ENCODE data around the gene GNB5. TPM values are rescaled to one million over a fixed set of nuclear protein-coding genes. Genes with fewer than 3 reads are reported as not detected.

Gene GNB5
- total RNA-seq, 1 donor from 2014 or later, result 22.3 TPM

GRCh38 chr15:52193321-52193720 is 2.1 kb upstream of the GNB5 start:
- Mint-ChIP-seq H3K27ac (no peak overlapping the region), H3K4me3 (no peak overlapping the region), H3K9me3 (no peaks in the 10 kb centered on the region), H3K36me3 (peaks cover under 1% of the 10 kb centered on the region), H3K27me3 (ENCODE audit: low read depth) (no peaks in the 10 kb centered on the region), H3K4me1 (no peaks in the 10 kb centered on the region)
- TF ChIP-seq CTCF (IDR thresholded peaks at IDR 0.05; ENCODE audit: unreplicated experiment), result no peak
- DNase-seq (ENCODE audit: low spot score in 2 of 2, unreplicated experiment in 2 of 2), result no peak

- DNase-seq (ENCODE audit: low spot score in 2 of 2, unreplicated experiment in 2 of 2), result no peak
- H3K27ac Mint-ChIP-seq, result no peak overlapping the region
- H3K4me1 Mint-ChIP-seq, result peaks cover 2% of the 10 kb centered on the region
- H3K27me3 Mint-ChIP-seq (ENCODE audit: low read depth), result peaks cover 4% of the 10 kb centered on the region
- no peaks in the 10 kb centered on the region for H3K9me3 Mint-ChIP-seq
- no peaks in the 10 kb centered on the region for H3K36me3 Mint-ChIP-seq
- no peak for TF ChIP-seq CTCF (IDR thresholded peaks at IDR 0.05; ENCODE audit: unreplicated experiment)
- H3K4me3 Mint-ChIP-seq, result no peak overlapping the region
Observed at GRCh38 chr15:52186651-52187486, 4.3 kb downstream of the GNB5 start.

- H3K9me3 Mint-ChIP-seq, result no peaks in the 10 kb centered on the region
- no peak for DNase-seq (ENCODE audit: low spot score in 2 of 2, unreplicated experiment in 2 of 2)
- peaks cover 13% of the 10 kb centered on the region for H3K27me3 Mint-ChIP-seq (ENCODE audit: low read depth)
- H3K36me3 Mint-ChIP-seq, result no peaks in the 10 kb centered on the region
- no peak for TF ChIP-seq CTCF (IDR thresholded peaks at IDR 0.05; ENCODE audit: unreplicated experiment)
- no peak overlapping the region for H3K4me3 Mint-ChIP-seq
- H3K27ac Mint-ChIP-seq, result no peak overlapping the region
- H3K4me1 Mint-ChIP-seq, result peaks cover 2% of the 10 kb centered on the region
Observed at GRCh38 chr15:52185151-52185561, 6.0 kb downstream of the GNB5 start.

- Mint-ChIP-seq H3K27ac (no peak overlapping the region), H3K36me3 (no peaks in the 10 kb centered on the region), H3K9me3 (no peaks in the 10 kb centered on the region)
Observed at GRCh38 chr15:52184721-52185120, 6.5 kb downstream of the GNB5 start.

GRCh38 chr15:52183562-52184173 is 7.5 kb downstream of the GNB5 start:
- Mint-ChIP-seq H3K27ac (no peak overlapping the region), H3K9me3 (no peaks in the 10 kb centered on the region), H3K4me1 (peaks cover 4% of the 10 kb centered on the region), H3K27me3 (ENCODE audit: low read depth) (peaks cover 13% of the 10 kb centered on the region), H3K36me3 (no peaks in the 10 kb centered on the region), H3K4me3 (no peak overlapping the region)
- DNase-seq (ENCODE audit: low spot score in 2 of 2, unreplicated experiment in 2 of 2), result no peak
- peak; percentile 48 for TF ChIP-seq CTCF (IDR thresholded peaks at IDR 0.05; ENCODE audit: unreplicated experiment)

More at GRCh38 chr15:52184721-52185120, 6.5 kb downstream of the GNB5 start:
- H3K4me1 Mint-ChIP-seq, result peaks cover 2% of the 10 kb centered on the region
- no peak overlapping the region for H3K4me3 Mint-ChIP-seq
- H3K27me3 Mint-ChIP-seq (ENCODE audit: low read depth), result peaks cover 13% of the 10 kb centered on the region
- DNase-seq (ENCODE audit: low spot score in 2 of 2, unreplicated experiment in 2 of 2), result no peak
- no peak for TF ChIP-seq CTCF (IDR thresholded peaks at IDR 0.05; ENCODE audit: unreplicated experiment)
